GM10266 (cell line): Measurements from ENCODE around the gene TSPAN32.
"Not testable (repeated sequence)": the region's sequence is repeated elsewhere in the genome, so short reads cannot be mapped to it uniquely, and the experiment has no call there.

Experiments
- DNase-seq: peaks from one replicate; pipeline ENCODE4 v3.0.0; 2012; ENCODE audit errors: extremely low spot score
- CTCF ChIP-seq: IDR thresholded peaks from 2 replicates; pipeline ENCODE4 v1.5.1; 2012; ENCODE audit warnings: mild to moderate bottlenecking, low read depth; ENCODE audit not compliant: control insufficient read depth, insufficient read depth; ENCODE audit errors: missing control alignments

The TSPAN32 gene

GRCh38 chr11:2362414-2362813 is 60.6 kb downstream of the TSPAN32 start:
- no peak for TF ChIP-seq CTCF
- DNase-seq = no peak

GRCh38 chr11:2363130-2363529 is 61.3 kb downstream of the TSPAN32 start:
- TF ChIP-seq CTCF = no peak
- no peak for DNase-seq

- TF ChIP-seq CTCF = no peak
- DNase-seq = no peak
Measured at GRCh38 chr11:2363577-2364370, 62.0 kb downstream of the TSPAN32 start.

GRCh38 chr11:2364386-2364785 is 62.6 kb downstream of the TSPAN32 start:
- not testable (repeated sequence) for DNase-seq

GRCh38 chr11:2365571-2366210 is 63.9 kb downstream of the TSPAN32 start:
- no peak for TF ChIP-seq CTCF
- DNase-seq = no peak

GRCh38 chr11:2366276-2366675 is 64.5 kb downstream of the TSPAN32 start:
- TF ChIP-seq CTCF = no peak
- DNase-seq = no peak

- no peak for TF ChIP-seq CTCF
- DNase-seq = no peak
Measured at GRCh38 chr11:2366733-2367132, 64.9 kb downstream of the TSPAN32 start.
